Stomach smooth muscle (tissue), 2 donors: ENCODE data around the gene IDI1.
"Not testable (repeated sequence)": the region's sequence is repeated elsewhere in the genome, so short reads cannot be mapped to it uniquely, and the experiment has no call there.

Experiments
- H3K27ac ChIP-seq: one replicate; pipeline ENCODE4 v1.7.0; 2013; ENCODE audit warnings: mild to moderate bottlenecking, low read length, inconsistent platforms
- H3K27me3 ChIP-seq, 2 donors: one replicate each; pipeline ENCODE4 v1.7.0; 2013; ENCODE audit warnings: low read length in 2 of 2; ENCODE audit not compliant: insufficient read depth in 2 of 2, control insufficient read depth in 1 of 2
- H3K36me3 ChIP-seq, 2 donors: one replicate each; pipeline ENCODE4 v1.7.0; 2013; ENCODE audit warnings: low read length in 2 of 2; ENCODE audit not compliant: control insufficient read depth in 2 of 2, insufficient read depth in 2 of 2
- H3K4me1 ChIP-seq: one replicate; pipeline ENCODE4 v1.7.0; 2013; ENCODE audit warnings: low read length; ENCODE audit not compliant: control insufficient read depth, insufficient read depth
- H3K4me3 ChIP-seq, 2 donors: one replicate each; pipeline ENCODE4 v1.7.0; 2013; ENCODE audit warnings: low read length in 2 of 2
- H3K9ac ChIP-seq, 2 donors: one replicate each; pipeline ENCODE4 v1.7.0; 2013; ENCODE audit warnings: low read length in 2 of 2, mild to moderate bottlenecking in 1 of 2
- H3K9me3 ChIP-seq, 2 donors: one replicate each; pipeline ENCODE4 v1.7.0; 2013; ENCODE audit warnings: low read length in 2 of 2; ENCODE audit not compliant: control insufficient read depth in 2 of 2
- donor health status: healthy.
- donor health status: Pancreatic carcinoma.

The IDI1 gene

GRCh38 chr10:1047937-1048336 is 982 bp downstream of the IDI1 start:
- Histone ChIP-seq H3K9ac (peak overlapping the region; percentile 81 to 92), H3K4me3 (peak overlapping the region; percentile 92 to 94), H3K9me3 (no peaks in the 10 kb centered on the region), H3K27me3 (no peaks in the 10 kb centered on the region), H3K27ac (peak overlapping the region; percentile 99), H3K36me3 (peaks cover 3 to 14% of the 10 kb centered on the region in 2 donors), H3K4me1 (peaks cover 16% of the 10 kb centered on the region)

GRCh38 chr10:1045415-1045814 is 3.5 kb downstream of the IDI1 start:
- Histone ChIP-seq H3K27me3 (no peaks in the 10 kb centered on the region), H3K9me3 (no peaks in the 10 kb centered on the region), H3K9ac (no peak overlapping the region), H3K36me3 (peaks cover 7 to 10% of the 10 kb centered on the region in 2 donors), H3K4me1 (peaks cover 12% of the 10 kb centered on the region), H3K27ac (no peak overlapping the region), H3K4me3 (no peak overlapping the region)

GRCh38 chr10:1044964-1045363 is 4.0 kb downstream of the IDI1 start:
- Histone ChIP-seq H3K27ac (no peak overlapping the region), H3K36me3 (peaks cover 11 to 12% of the 10 kb centered on the region in 2 donors), H3K4me3 (no peak overlapping the region), H3K4me1 (peaks cover 12% of the 10 kb centered on the region), H3K9me3 (no peaks in the 10 kb centered on the region), H3K27me3 (no peaks in the 10 kb centered on the region), H3K9ac (no peak overlapping the region)

GRCh38 chr10:1044146-1044545 is 4.8 kb downstream of the IDI1 start:
- H3K27me3 ChIP-seq: no peaks in the 10 kb centered on the region
- H3K9me3 ChIP-seq: no peaks in the 10 kb centered on the region
- H3K4me3 ChIP-seq: no peak overlapping the region
- no peak overlapping the region for H3K9ac ChIP-seq
- H3K27ac ChIP-seq: no peak overlapping the region
- H3K4me1 ChIP-seq: peaks cover 12% of the 10 kb centered on the region
- peaks cover 11 to 12% of the 10 kb centered on the region in 2 donors for H3K36me3 ChIP-seq

- peaks cover 11 to 12% of the 10 kb centered on the region in 2 donors for H3K36me3 ChIP-seq
- peaks cover 12% of the 10 kb centered on the region for H3K4me1 ChIP-seq
- no peak overlapping the region for H3K27ac ChIP-seq
- no peak overlapping the region for H3K9ac ChIP-seq
- no peaks in the 10 kb centered on the region for H3K9me3 ChIP-seq
- no peak overlapping the region for H3K4me3 ChIP-seq
- no peaks in the 10 kb centered on the region for H3K27me3 ChIP-seq
Measured at GRCh38 chr10:1043532-1043995, 5.4 kb downstream of the IDI1 start.

GRCh38 chr10:1041514-1041913 is 7.4 kb downstream of the IDI1 start:
- Histone ChIP-seq H3K4me3 (no peak overlapping the region), H3K9ac (no peak overlapping the region), H3K27ac (no peak overlapping the region), H3K36me3 (peaks cover 16 to 19% of the 10 kb centered on the region in 2 donors), H3K27me3 (no peaks in the 10 kb centered on the region), H3K9me3 (no peaks in the 10 kb centered on the region), H3K4me1 (no peaks in the 10 kb centered on the region)

GRCh38 chr10:1040133-1040532 is 8.8 kb downstream of the IDI1 start:
- Histone ChIP-seq H3K27ac (no peak overlapping the region), H3K36me3 (peaks cover 16 to 22% of the 10 kb centered on the region in 2 donors), H3K4me1 (no peaks in the 10 kb centered on the region)

GRCh38 chr10:1038769-1039168 is 10.2 kb downstream of the IDI1 start:
- H3K9ac ChIP-seq, H3K4me1 ChIP-seq, H3K9me3 ChIP-seq, H3K27ac ChIP-seq, H3K27me3 ChIP-seq, H3K4me3 ChIP-seq: not testable (repeated sequence)
- H3K36me3 ChIP-seq: peaks cover 16 to 20% of the 10 kb centered on the region in 2 donors

More at GRCh38 chr10:1040133-1040532, 8.8 kb downstream of the IDI1 start:
- Histone ChIP-seq H3K27me3 (no peaks in the 10 kb centered on the region), H3K4me3 (no peak overlapping the region), H3K9me3 (no peaks in the 10 kb centered on the region), H3K9ac (no peak overlapping the region)

- Histone ChIP-seq H3K27ac (no peak overlapping the region), H3K4me3 (no peak overlapping the region), H3K4me1 (no peaks in the 10 kb centered on the region), H3K36me3 (peaks cover 14 to 16% of the 10 kb centered on the region in 2 donors), H3K9ac (no peak overlapping the region), H3K9me3 (no peaks in the 10 kb centered on the region), H3K27me3 (no peaks in the 10 kb centered on the region)
Measured at GRCh38 chr10:1037098-1037497, 11.8 kb downstream of the IDI1 start.

GRCh38 chr10:1036341-1036791 is 12.6 kb downstream of the IDI1 start:
- H3K4me3 ChIP-seq: no peak overlapping the region
- no peaks in the 10 kb centered on the region for H3K27me3 ChIP-seq
- H3K9ac ChIP-seq: no peak overlapping the region
- no peaks in the 10 kb centered on the region for H3K9me3 ChIP-seq
- H3K27ac ChIP-seq: no peak overlapping the region
- H3K36me3 ChIP-seq: peaks cover 12 to 15% of the 10 kb centered on the region in 2 donors
- no peaks in the 10 kb centered on the region for H3K4me1 ChIP-seq

- no peak overlapping the region for H3K27ac ChIP-seq
- H3K9ac ChIP-seq: no peak overlapping the region
- H3K4me3 ChIP-seq: no peak overlapping the region
Measured at GRCh38 chr10:1035201-1035600, 13.7 kb downstream of the IDI1 start.

More at GRCh38 chr10:1035201-1035600, 13.7 kb downstream of the IDI1 start:
- H3K9me3 ChIP-seq: no peaks in the 10 kb centered on the region
- H3K27me3 ChIP-seq: no peaks in the 10 kb centered on the region
- H3K4me1 ChIP-seq: no peaks in the 10 kb centered on the region
- peaks cover 7 to 11% of the 10 kb centered on the region in 2 donors for H3K36me3 ChIP-seq
